SKM-1 (cell line): ENCODE measurements around the gene UGT2B7.
"Not testable (repeated sequence)": the region's sequence is repeated elsewhere in the genome, so short reads cannot be mapped to it uniquely, and the experiment has no call there.

Experiments used
- DNase-seq: peaks from one replicate; lab custom pipeline; 2025; ENCODE audit not compliant: unreplicated experiment; lab: John Stamatoyannopoulos, UW

Gene UGT2B7

DNA sequence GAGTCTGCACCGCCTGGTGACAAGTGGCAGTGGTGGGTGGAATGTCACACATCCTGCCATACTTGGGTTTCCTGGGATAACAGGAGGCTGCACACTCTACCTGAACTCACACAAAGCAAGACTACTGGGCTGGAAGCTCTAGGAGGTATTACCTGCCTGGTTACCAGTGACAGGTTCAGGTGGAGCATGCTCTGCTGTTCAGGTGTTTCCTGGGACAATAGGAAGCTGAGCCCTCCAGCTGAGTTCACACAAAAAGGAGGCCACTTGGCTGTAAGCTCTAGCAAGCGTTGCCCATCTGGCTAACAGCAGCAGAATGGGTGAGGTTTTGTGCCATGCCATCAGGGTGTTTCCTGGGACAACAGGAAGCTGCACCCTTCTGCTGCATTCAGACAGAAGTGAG lies 17.4 kb upstream of the UGT2B7 start:
- no peak for DNase-seq

DNA sequence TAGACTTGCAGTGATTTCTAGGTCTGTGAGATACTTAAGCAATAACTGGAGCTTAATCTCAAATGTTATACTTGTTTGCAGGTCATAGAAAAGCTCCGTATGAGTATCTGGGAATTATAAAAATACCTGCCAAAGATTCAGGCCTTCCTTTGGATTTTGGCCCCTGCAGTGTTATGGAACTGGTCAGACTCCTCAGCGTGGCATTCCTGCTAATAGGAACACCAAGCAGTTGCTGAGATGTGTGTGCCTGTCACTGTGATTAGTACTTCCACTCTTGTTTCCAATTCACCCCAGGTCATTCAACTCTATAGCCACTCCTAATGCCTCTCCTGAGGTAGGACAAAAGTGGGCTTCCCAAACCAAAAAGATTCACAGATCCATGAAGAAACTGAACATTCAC lies 7.8 kb upstream of the UGT2B7 start:
- DNase-seq = no peak

DNA sequence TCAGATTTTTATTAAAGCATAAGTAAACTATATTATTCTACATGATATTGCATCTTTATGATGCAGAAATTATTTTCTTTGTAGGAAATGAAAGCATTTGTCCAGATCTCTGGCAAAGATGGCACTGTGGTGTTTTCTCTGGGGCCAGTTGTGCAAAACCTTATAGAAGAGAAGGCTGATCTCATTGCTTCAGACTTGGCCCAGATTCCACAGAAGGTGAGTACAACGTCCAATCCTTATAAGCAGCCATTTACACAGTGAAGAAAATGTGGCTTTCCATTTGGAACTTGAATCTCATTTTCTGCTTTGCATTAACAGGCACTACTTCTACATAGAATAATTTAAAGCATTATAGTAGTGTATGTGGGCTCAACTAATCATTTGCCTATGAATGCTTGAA lies 6.9 kb upstream of the UGT2B7 start:
- DNase-seq = no peak

DNA sequence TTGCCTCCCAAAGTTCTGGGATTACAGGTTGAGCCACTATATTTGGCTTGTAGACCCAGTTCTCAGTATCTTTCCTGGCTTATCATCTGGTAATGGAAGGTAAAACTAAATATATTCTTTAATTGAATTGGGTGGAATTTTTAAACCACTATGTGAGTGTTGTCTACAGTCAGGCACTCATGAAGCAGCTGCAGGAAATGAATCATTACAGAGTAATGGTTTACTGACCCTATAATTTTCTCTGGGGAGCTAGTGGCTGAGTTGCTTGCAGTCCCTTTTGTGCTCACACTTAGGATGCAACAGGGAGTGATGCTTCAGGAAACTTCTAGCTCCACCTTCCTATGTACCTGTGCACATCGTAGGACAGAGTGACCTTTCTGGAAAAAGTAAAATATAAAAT lies 4.1 kb upstream of the UGT2B7 start:
- no peak for DNase-seq

DNA sequence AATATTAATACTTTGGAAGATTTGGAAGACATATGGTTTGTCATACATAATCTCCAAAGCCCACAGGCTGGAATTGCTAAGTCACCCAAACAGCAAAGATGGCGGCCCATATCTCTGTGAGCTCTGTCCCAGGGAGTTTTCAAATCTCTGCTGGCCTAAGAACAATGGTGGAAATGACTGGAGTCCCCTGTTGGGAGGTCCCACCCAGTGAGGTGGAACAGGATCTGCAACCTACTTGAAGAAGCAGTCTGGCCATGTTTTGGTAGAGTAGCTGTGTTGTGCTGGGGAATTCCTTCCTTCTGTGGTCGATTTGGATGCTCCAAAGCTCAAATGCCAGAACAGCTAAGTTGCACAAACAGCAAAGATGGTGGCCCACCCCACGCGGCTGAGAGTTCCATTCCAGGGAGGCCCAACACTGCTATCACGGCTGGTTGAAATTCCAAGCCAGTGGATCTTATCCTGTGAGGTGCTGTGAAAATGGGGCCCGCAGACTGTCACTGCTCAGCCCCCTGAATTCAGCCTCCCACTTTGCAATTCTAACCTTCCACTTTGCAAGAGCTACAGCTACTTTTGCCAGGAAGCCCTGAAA lies 3.2 kb upstream of the UGT2B7 start:
- no peak for DNase-seq

DNA sequence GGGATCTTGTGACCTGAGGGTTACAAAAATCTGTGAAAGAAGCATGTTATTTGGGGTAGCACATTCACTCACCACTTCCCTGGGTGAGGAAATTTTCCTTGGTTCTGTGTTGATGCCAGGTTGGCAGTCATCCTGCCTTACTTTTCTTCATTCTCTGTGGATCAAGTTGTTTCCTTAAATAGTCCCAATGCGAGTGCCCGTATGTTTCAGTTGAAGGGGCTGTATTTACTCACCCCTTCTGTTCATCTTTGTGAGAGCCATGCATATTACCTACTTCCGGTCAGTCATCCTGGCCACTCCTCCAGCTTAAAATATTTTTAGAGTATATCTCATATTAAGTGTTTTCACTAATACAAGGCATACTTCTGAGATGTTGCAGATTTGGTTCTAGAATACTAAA lies 2.6 kb upstream of the UGT2B7 start:
- no peak for DNase-seq

DNA sequence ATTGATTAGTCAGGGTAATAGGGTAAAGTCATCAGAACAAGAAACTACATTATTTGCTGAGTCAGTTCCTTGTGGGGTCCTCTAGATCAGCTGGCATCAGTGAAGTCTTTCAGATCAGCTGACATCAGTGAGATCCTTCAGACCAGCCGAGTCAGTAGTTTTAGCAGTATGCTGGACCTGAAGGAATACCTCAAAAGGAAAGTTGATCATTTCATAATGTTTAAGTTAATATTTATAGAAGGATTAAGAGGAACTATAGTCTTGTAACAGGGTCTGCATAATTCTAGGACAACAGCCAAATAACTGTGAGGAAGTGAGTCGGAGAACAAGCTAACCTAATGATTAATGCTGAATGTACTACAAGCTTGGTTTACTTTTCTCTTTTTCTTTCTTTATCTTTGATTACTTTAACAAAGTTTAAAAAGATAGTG lies 958 bp upstream of the UGT2B7 start:
- DNase-seq = no peak

DNA sequence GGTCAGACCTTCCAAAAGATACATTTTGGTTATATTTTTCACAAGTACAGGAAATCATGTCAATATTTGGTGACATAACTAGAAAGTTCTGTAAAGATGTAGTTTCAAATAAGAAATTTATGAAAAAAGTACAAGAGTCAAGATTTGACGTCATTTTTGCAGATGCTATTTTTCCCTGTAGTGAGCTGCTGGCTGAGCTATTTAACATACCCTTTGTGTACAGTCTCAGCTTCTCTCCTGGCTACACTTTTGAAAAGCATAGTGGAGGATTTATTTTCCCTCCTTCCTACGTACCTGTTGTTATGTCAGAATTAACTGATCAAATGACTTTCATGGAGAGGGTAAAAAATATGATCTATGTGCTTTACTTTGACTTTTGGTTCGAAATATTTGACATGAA lies 536 bp downstream of the UGT2B7 start:
- no peak for DNase-seq

DNA sequence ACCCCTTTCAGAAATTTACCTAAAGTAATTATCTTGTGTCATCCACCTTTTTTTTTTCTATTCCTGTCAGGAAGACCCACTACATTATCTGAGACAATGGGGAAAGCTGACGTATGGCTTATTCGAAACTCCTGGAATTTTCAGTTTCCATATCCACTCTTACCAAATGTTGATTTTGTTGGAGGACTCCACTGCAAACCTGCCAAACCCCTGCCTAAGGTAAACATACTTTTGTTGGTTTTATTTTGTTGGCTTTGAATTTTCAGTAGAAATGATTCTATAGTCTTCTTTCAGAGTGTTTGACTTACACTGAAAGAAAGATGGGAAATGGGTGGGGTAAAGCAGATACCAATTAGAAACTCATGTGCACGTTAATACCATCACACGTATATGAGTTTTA lies 2.2 kb downstream of the UGT2B7 start:
- DNase-seq = no peak

DNA sequence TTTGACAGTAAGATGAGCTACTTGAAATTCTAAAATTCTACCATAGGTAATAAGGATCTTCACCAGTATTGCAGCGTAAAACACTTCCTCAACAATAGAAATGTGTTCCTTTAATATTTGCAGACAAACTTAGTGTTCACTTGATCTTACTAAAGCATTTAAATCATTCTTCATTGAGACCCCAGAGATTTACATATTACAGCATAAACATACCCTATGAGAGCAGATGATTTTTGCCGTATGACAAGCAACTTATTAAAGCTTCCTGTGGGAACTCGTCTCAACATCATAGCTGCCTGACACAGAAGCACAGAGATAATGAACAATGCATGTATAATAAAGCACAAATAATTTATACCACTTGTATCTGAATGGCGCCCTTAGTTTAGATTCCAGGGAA lies 3.6 kb downstream of the UGT2B7 start:
- DNase-seq = no peak

DNA sequence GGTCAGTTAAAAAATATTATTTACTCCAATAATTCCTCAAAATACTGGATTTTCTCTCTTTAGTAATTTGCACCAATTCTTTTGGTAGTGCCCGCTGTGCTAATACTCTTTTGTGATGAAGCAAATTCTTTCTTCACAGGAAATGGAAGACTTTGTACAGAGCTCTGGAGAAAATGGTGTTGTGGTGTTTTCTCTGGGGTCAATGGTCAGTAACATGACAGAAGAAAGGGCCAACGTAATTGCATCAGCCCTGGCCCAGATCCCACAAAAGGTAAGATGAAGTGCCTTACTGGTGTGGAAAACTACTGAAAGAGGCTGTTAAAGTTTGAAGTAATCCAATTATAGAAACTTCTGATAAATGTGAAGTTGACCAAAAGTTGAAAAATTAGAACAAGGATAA lies 6.4 kb downstream of the UGT2B7 start:
- not testable (repeated sequence) for DNase-seq

DNA sequence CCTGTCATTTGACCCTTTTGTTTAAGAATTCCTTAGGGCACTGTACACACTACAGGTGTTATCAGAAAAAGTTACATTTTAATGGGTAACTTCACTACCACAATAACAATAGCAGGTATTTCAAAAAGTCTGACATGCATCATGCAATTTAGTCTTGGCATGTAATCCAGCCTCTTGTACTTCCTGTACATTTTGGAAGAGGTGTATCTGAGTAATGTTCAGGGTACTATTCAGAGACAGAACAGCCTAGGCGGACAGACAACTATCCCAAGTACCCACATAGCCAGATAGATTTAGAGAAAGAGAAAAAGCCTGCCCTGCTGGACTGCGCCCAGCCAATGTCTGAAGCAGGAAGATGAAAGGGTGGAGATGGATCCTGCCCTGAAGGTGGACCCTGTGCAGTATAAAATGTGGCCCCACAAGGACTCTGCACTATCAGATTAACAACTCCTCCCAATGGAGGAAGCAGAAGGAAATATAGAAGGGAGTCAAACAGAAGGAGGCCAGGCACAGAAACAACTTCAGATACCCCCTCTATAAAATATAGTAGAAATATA lies 8.5 kb downstream of the UGT2B7 start:
- DNase-seq = no peak

DNA sequence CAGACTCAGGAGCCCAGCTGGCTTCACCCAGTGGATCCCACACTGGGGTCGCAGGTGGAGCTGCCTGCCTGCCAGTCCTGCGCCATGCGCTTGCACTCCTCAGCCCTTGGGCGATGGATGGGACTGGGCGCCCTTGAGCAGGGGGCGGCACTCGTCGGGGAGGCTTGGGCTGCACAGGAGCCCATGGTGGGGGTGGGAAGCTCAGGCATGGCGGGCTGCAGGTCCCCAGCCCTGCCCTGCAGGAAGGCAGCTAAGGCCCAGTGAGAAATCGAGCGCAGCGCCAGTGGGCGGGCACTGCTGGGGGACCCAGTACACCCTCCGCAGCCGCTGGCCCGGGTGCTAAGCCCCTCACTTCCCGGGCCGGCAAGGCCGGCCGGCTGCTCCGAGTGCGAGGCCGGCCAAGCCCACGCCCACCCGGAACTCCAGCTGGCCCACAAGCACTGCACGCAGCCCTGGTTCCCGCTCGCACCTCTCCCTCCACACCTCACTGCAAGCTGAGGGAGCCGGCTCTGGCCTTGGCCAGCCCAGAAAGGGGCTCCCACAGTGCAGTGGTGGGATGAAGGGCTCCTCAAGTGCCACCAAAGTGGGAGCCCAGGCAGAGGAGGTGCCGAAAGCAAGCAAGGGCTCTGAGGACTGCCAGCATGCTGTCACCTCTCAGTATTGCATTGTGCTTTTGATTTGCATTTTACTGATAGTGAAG lies 19.0 kb downstream of the UGT2B7 start:
- not testable (repeated sequence) for DNase-seq

DNA sequence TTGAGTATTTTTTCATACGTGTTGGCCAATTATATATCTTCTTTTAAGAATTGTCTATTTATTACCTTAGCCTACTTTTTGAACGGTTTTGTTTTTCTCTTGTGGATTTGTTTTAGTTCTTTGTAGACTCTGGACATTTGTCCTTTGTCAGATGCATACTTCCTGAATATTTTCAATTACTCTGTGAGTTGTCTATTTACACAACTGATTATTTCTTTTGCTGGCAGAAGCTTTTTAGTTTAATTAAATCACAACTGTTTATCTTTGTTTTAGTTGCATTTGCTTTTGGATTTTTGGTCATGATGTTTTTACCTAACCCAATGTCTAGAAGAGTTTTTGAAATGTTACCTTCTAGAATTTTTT lies 19.6 kb downstream of the UGT2B7 start:
- no peak for DNase-seq

DNA sequence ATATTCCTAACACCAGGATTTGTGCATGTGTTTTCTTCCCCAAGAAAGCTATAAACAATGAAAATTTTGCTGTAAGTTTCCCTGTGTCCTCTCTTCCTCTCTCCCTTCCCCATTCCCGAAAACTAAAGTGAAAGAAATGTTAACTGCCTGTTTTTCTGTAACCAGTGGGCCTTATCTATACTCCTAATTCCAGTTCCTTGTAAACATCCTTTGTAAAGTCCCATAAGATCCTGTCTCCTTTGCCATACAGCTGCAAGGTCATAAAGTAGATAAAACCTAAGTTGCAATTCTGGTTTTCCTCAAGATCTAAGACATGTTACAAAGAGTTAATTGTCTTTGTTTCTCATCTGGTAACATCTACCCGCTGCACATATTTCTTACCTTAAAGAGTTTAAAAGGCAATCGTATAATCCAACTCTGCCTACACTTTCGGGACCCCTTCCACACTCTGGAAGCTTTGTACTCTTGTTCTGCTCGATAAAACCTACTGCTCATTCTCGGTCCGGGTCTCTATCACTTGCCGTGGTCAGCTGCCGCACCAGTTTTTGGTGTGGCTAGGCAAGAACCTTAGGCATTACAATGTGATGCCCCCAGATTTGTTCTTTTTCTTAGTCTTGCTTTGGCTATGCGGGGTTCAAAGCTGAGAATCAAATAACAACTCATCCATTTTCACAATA lies 20.5 kb downstream of the UGT2B7 start:
- no peak for DNase-seq

DNA sequence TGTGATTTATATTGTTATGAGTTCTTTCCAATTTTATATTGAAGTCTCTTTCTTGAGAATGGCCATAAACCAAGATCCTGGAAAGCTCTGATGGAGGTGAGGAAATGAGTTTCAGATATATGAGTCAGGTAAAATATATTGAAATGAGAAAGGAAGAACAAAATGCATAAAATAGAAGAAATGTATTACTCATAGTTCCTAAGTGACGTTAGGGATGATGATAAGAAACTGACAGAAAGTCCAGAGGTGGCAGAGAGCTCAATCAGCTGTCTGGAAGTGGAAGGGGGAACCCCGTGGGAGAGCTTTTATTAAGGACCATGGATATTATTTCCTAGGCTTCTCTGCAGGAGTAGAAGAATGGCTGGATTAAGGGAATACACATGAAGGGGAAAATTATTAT lies 24.6 kb downstream of the UGT2B7 start:
- no peak for DNase-seq

DNA sequence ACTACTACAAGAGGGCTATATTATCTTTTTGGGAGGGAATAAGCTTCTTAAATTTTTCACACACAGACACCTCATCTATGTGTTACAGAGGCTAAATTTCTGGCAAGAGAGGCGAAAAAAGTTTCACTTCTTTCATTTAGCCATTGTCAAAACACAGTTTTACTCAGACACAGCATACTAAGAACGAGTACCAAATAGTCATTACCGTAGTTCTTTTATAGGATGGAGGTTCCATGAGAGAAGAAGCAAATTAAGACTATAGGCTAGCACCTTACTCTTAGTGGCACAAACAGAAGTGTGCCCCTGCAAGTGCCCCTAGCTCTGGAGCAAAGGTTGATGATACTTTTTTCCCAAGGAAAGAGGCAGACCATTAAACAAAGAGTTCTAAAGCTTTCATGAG lies 26.2 kb downstream of the UGT2B7 start:
- no peak for DNase-seq

DNA sequence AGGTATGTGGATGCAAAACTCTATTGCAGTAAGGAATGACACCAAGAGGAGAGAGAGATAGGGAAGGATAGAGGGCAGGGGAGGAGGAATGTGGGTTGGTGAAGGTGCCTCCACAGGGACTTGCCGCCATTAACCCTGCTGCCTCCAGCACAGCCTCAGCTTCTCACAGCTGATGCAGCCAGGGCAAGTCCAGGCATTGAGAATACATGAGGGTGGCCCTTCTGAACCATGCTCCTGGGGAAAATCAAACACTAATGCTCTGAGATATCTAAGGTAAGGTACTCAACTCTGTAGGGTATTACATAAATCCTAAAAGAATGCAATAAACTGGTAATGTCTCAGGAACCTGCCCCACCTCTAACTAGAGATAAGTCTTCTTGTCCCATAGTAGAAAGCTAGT lies 28.7 kb downstream of the UGT2B7 start:
- DNase-seq = no peak

DNA sequence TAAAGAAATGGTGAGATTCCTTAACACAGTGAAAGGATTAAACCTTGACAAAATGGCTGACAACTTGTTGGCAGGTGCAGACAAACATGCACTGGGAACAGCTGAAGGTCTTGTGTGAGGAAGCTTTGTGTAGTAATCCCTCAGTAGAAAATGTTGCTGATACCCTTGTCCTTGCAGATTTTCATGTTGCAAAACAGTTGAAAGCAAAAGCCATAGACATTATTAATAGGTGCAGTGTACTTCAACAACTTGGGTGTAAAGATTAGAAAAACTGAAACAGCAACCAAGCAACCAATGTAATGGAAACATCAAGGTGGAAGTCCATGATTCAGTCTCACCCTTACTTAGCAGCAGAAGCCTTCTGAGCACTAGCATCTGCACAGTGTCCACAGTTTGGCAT lies 29.8 kb downstream of the UGT2B7 start:
- no peak for DNase-seq

DNA sequence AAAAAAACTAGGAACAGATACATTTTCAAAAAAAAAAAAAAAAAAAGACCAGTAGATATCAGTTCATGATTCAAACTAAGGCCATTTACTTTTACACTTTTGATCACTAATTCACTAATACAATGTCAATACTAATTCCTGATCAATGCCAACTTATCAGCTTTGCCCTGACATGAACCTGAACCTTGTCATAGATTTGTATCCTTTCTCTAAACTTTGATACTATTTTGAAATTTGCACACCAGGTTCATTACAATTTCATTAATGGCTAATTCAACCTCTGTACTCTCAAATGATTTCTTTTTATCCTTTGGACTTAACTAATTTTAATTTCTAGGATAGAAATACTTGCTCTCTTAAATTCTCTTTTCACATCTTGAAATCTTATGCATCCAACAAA lies 37.7 kb downstream of the UGT2B7 start:
- no peak for DNase-seq

DNA sequence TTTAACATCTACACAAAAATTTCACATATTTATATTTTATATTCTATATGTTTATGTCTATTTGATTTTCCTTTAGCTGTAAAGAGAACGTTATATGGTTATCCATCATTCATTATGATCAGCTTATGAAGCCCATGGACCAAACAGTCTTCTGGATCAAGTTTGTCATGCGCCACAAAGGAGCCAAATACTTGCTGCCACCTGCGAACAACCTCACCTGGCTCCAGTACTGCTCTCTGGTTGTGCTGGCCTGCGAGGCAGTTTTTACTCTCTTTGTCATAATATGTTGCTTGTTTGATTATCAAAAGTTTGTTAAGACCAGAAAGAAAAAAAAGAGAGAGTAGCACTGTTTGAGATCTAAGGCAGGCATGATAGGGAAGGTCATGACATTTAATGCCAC lies 38.2 kb downstream of the UGT2B7 start:
- DNase-seq = no peak

DNA sequence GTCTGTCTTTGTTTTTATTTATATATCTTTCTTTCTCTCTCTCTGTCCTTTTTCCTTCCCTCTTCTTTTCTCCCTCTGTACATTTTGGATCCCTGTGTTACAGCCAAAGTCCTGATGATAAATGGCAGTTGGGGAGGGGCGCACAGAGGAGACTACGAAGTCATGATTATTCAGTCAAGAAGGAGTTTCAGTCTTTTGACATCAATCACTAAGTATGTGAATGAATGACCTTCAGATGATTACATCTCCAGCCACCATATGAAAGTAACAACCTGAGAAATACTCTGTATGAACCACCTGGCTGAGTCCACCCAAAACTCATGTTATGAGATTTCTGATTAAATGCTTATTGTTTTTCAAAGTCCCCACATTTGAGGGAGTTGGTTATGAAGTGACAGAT lies 45.0 kb downstream of the UGT2B7 start:
- no peak for DNase-seq
